NCI-H2081 (cell line): ENCODE results near the gene EML5.
"Not testable (repeated sequence)": the region's sequence is repeated elsewhere in the genome, so short reads cannot be mapped to it uniquely, and the experiment has no call there.

Source experiments
- DNase-seq, 2 experiments: peaks; one replicate each; lab custom pipeline; 2025; lab: John Stamatoyannopoulos, UW

Gene EML5

DNA sequence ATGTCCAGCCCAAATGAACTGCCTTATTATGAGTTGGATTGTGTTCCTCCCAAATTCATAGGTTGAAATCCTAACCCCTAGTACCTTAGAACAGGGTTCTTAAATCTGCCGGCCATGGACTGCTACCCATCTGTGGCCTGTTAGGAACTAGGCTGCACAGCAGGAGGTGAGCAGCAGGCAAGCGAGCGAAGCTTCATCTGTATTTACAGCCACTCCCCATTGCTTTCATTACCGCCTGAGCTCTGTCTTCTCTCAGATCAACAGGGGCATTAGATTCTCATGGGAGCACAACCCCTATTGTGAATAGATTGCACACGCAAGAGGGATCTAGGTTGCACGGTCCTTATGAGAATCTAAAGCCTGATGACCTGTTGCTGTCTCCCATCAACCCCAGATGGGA is 9.8 kb upstream of the EML5 start:
- no peak for DNase-seq

DNA sequence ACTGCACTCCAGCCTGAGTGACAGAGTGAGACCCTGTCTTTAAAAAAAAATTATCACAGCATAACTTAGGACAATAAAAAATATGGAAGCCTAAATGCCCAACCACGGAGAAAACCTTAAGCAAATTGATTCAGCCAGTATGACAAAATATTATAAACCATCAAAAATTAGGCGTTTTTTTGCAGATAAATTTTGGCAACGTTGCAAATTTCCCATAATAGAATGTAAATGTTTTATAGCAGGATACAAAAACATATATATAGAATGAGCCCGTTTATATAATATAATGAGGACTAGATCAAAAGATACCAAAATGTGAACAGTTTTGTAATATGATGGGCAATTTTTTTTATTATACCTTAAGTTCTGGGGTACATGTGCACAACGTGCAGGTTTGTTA is 6.8 kb upstream of the EML5 start:
- no peak for DNase-seq

DNA sequence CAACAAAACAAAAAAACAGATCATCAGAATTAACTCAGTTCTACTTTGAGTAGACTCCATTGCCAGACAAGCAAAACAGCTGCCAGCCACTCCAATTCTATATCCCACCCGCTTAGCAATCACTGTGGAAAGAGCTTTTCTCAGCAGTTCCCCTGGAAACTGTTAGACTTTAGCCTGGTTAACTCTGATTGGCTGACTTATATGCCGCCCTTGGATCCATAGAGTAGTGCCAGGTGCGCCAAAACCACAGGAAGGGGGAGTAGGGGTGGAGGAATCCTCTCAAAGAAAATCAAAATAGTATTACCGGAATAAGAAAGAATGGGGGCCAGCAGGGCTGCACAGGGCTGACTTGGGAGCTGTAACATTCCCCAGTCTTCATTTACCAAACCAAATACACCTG is 5.4 kb upstream of the EML5 start:
- DNase-seq = peak; percentile 8 to 40

DNA sequence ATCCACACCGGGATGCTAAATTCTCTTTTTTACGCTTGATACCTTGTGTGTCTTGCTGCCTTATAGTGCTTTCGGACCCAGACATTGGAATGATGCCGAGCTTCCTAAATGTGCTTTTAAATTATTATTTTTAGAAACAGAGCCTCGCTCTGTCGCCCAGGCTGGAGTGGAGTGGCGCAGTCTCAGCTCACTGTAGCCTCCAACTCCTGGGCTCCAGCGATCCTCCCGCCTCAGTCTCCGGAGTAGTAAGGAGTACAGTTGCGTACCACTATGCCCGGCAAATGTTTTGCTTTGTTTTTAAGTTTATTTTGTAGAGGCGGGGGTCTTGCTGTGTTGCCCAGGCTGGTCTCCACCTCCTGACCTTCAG is 489 bp upstream of the EML5 start:
- DNase-seq = no peak

DNA sequence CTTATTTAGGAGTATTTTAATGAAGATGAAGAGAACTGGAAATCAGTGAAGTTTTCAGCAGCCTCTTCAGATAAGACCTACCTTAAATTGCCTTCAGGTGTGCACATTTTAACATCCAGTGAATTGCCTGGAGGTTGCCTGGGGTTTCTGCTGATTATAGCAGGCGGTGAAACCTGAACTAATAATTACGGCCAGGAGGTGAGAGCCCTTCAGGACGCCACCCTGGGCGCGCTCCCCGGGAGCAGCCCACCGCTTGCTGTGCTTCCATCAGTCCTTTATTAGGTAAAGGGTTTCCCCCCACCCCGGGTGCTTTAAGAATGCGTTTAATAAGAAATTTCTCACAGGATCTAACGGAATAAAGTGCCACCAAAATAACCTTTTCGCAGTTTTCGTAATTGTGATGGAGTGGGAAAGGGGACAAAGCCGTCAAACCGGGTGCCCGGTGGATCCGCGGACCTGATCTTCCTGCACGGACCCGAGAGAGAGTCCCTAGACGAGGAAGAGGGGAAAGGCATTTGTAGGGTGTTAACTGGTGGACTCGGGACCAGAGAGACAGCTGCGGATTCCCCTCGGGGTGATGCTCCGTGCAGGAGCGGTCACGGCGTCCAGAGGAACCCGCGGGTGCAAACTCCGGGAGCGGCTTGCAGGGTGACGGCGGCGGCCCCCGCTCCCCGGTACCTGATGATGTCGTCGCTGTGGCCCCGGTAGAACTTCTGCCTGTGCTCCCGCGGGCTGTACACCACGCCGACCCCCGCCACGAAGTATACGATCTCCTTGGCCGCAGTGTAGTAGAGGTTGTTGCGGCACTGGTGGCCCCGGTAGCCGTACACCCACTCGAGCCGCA is 902 bp downstream of the EML5 start:
- peak; percentile 24 to 57 for DNase-seq

DNA sequence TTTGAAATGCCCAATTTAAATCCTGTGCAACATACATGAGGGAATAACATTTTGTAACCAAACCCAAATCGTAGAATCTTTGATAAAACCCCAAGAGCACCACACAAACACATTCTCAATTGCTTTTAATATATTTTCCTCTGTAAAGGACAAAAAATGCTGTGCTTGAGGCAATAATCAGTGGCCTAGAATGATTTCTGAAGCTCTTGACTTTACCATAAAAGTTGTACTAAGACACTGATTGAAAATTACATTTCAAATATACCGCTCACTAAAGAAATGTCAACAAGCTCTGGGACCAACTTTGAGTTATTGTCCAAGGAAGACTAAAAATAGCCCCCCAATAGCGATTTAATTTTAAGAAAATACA is 1.5 kb downstream of the EML5 start:
- no peak for DNase-seq

DNA sequence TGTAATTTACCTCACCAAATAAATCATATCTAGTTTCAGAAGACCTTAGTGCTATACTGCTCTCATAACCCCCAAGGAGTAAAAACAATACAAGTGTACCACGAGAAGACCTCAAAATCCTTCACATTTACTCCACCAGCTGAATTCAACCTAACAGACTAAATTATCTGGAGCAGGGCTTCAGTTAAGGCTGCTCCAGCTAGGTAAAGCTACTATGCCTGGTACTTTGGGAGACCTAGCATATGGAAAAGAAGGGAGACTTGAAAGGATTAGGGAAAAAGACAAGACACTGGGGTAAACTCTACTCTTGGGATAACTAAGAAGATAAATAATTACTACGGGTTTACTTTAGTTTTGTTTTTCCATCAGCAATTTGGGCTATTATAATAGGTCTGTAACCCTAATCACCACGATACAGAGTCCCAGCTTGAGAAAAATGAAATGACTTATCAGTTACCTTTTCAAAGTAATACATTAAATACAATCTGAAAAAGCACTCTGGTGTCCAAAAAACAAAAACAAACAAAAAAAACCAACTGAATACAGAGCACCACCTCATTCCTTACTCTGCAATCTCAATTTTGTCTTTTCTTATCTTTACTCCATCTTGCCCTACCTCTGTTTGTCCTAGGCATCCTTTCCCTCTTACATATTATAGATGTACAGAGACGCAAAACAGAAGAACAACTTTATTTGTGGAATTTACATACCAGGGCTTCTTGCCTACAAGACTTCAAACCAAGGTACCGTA is 2.1 kb downstream of the EML5 start:
- no peak for DNase-seq

DNA sequence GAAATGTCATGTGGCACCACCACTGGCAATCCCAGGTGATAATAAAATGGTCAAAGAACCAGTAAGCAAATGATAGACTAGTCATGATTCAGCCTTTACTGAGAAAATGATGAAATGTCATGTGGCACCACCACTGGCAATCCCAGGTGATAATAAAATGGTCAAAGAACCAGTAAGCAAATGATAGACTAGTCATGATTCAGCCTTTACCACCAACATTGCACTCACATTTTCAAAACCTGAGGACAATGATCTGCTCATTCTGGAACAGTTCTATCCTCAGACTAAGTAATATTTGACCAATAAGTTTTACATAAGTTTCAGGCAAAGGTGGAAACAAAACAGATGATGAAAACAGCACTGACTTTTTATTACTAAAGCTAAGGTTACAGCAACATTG is 3.2 kb downstream of the EML5 start:
- DNase-seq = not testable (repeated sequence)

DNA sequence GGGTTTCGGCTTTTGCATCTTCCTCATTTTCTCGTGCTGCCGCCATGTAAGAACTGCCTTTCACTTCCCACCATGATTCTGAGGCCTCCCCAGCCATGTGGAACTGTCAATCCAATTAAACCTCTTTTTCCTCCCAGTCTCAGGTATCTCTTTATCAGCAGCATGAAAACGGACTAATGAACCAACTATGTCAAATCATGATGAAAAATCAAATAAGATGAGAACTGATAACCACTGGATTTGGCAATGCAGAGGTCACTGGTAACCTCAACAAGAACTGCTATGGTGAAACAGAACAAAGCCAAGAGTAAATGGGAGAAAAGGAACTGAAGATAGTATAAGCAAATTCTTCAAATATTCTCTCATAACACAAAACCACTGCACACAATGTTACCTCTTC is 6.0 kb downstream of the EML5 start:
- no peak for DNase-seq

DNA sequence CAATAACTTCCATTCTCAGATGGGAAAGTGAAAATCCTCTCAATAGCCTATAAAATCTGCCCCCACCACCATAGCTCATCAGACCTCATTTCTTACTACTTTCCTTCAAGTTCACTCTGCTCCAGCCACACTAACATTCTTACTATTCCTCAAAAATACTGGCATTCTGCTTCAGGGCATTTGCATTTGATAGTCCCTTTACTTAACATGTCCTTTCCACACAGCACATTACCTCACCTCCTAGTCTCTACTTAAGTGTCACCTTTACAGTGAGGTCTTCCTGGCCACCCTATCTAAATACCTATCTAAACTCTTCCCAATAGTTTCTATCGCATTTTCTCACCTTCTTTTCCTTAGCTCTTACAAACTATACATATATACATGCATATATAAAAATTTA is 6.8 kb downstream of the EML5 start:
- no peak for DNase-seq

DNA sequence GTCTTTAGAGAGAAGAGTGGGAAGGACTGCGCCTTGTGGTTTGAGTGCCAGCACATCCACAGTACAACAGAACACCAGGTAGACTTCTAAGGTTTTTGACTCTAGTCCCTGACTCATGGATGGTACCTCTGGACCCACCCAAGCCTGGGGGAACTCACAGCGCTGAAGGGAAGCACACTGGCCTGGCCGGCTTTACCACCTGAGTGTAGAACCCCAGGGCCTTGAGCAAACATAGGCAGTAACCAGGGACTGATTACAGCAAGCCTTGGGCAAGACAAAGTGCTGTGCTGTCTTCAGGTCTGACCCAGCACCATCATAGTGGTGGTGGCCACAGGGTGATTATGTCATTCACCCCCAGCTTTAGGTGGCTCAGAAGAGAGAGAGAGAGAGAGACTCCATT is 17.2 kb downstream of the EML5 start:
- no peak for DNase-seq

DNA sequence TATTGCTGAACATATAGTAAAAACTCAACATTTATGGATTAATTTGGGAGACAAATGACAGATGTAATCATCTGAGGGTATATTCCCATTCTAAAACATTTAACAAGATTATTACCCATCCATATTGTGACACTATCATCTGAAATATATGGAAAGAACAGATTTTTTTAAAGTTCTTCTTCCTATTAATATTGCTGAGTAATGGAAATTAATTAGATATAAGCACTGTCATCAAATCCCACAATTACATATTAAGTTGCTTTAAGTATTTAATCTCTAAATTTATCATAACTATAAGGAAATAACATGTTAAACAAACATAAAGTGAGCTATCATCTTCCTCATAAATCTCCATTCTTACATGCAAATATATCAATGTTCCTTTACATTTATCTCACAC is 22.0 kb downstream of the EML5 start:
- DNase-seq = no peak

DNA sequence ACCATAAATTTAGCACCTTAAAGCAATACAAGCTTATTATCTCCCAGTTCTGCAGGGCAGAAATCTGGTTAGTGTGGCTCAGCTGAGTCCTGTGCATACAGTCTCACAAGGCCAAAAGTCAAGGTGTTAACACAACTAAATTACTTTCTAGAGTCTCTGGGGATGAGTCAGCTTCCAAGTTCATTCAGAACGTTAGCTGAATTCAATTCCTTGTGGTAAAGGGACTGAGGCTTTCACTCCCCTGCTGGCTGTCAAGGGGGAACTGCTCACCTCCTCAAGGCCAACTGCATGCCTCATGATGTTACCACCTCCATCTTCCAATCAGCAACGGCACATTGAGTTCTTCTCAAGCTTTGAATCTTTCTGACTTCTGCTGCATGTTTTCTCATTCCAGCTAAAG is 27.6 kb downstream of the EML5 start:
- DNase-seq = no peak

DNA sequence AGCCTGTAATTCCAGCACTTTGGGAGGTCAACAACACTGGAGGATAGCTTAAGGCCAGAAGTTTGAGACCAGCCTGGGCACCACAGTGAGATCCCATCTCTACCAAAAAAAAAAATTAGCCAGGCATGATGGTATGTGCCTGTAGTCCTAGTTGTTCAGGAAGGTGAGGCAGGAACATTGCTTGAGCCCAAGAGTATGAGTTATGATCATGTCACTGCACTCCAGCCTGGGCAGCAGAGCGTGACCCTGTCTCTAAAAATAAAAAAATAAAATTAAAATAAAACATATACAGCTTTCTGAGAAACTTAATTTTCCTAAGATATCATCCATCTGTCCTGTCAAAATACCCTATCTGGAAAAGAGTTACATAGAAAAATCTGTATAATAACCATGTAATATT is 38.9 kb downstream of the EML5 start:
- DNase-seq = no peak

DNA sequence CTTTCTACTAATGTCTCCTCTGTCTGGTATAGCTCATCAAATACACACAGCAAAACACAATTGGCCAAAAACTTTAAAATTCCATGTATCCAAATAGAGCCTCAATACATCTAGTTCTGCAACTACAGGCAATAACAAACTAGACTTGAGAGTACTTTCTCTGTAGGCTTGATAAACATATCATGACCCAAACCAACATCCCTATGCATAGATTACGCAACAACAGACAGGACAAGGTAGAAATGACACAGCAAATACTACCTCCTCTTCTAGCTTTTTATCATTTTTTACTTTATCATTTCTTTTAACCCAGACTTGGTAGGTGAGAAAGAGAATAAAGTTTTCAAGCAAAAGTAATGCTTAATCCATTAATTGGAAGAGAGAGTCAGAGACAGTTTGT is 41.8 kb downstream of the EML5 start:
- DNase-seq = no peak

DNA sequence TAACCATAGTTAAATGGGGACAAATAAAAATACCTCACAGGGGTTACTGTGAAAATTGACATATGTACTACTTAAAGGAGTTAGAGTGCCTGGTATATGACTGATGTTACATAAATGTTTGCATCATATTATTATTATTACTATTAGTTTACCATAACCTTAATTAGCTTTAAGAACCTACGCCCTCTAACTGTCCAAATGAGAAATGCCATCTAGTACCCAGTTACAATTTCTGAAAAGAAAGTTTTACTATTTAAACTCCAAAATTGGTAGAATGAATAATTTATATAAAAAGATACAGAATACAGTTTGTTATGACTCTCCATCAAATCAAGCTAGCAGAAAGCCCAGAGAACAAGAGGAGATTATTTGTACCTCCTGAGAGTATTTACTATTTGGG is 42.3 kb downstream of the EML5 start:
- no peak for DNase-seq

DNA sequence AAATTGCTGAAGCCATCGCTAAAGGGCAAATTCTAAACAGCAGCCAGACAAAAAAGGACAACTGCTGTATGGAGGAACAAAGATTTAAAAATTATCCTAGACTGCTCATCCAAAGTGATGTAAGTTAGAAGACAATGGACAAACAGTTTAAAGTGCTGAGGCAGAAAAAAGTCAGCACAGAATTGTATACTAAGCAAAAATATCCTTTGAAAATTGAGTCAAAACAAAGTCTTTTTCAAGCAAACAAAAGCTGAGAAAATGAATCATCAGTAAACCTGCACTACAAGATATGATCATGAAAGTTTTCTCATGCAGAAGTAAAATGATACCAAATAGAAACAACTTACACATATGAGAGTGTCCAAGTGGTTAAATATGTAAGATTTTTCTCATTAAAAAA is 43.6 kb downstream of the EML5 start:
- no peak for DNase-seq

DNA sequence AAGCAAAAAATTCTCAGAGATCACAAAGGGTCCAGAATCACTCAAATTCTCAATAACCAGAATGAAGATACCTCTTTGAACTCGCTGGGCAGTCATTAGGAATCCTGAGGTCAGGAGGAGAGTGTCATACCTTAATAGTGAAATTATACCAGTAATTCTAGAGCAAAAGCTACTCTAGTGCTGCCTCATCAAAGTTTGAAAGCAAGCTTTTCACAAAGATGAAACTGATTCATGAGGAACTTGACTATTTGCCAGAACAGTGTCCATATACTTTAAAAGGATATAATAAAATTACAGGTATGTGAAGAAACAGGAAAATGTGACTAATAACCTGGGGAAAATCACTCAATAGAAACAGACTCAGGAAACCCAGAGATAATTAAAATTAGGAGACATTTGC is 44.5 kb downstream of the EML5 start:
- no peak for DNase-seq

DNA sequence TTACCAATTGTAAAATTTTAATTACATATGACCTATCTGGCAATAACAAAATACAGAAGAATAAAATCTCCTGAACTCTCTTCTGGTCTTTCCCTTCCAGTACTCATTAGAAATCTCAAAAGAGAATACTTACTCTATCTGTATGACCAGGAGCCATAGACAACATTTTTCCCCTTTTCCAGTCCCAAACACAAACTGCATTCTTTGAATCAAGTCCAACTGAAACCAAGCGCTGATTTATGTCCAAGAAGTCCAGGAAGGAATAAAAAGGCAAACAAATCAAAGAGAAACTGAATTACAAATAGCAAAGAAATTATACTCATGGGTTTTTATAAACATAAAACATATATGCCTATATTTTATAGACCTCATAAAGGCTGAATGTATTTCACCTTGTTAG is 46.7 kb downstream of the EML5 start:
- DNase-seq = no peak

DNA sequence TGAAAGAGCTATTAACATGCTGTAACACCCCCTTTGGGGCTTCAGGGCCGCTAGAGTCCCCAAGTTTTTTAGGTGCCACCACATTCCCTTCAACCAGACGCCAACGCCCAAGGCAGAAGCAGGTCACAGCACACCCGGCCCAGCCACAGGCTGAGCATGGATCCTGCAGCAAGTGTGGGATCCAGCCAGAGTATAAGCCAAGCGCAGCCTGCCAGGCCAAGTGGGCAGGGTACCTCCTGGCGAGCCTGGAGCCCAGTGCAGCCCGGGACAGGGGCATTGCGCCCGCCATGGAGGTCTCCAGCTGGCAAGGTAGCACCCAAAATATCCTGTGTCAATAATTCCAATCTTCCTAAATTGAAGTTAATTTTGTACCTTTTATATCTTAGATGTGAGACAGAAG is 55.5 kb downstream of the EML5 start:
- no peak for DNase-seq

DNA sequence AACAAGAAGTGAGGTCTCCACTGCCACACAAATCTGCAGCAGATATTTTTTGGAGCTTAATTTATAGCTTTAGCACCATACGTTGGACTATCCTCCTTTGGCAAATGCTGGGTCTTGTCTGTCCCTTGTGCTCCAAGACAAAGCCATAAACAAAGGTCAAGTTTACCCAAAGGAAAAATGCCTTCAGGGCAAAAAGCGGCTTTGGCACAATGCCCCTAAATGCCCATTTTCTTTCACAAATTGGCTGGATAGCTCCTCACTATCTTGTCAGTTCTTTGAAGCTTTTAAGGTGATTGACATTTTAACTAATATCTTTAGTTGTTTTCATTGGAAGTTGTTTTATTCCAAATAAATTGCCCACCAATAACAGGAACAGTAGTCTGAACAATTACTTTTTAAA is 59.6 kb downstream of the EML5 start:
- peak in 1 of 2 experiments; percentile 2 for DNase-seq

DNA sequence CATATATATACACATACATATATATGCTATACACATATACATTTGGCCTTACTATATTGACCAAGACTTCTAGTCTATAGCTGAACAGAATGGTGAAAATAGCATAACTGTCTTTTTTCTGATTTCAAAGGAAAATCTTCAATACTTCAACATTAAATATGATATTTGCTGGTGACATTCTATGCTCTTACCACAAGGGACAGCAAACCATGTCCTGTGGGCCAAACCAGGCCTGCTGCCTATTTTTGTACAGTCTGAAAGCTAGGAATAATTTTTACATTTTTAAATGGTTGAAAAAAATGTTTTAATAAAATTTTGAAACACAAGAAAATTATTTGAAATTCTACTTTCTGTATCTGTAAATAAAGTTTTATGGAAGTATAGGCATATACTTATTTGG is 63.6 kb downstream of the EML5 start:
- DNase-seq = no peak

DNA sequence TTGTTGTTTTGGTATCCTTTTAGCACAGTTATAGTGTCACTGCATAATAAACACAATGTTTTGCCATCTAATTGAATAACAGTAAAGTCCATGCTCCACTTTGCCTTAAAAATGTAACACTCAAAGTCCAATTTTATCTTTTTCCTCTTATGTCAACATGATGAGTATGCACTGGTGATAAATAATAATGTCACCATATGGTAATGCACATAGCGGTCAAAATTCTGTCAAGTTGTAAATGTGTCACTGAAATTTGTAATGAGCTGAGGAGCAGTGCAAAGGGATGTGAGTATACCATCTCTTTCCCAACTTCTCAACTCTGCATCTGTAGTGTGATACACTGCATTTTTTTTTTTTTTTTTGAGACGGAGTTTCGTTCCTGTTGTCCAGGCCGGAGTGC is 65.7 kb downstream of the EML5 start:
- DNase-seq = no peak

DNA sequence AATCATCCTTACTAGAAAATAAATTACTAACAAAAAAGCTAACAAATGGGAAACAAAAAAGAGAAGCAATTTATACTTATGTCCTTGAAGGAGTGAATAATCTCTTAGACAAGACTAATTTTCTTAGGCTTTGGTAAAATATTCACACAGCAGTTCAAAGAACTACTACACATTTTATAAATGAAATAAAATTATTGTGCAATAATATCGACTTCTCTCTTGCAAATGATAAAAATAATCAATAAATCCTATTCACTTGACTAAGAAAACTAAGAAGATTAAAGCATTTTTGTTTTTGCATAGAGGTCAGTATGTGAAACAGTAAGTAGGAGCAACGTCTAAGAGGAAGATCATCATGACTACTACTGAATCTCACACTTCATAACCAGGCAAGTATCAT is 82.0 kb downstream of the EML5 start:
- no peak for DNase-seq
